Keratinocyte (primary cell): ENCODE results near the gene ZNF423.

Experiments used
- EZH2 ChIP-seq: IDR thresholded peaks from one replicate; pipeline ENCODE4 v1.6.1; 2012; ENCODE audit warnings: inconsistent platforms, mild to moderate bottlenecking, low read length, moderate library complexity
- TF ChIP-seq, protein P1 (sequence below), 3 experiments: IDR thresholded peaks in 1 of 3; conservative IDR thresholded peaks in 1 of 3; optimal IDR thresholded peaks in 1 of 3; 2 replicates in 2 of 3; 3 replicates in 1 of 3; pipeline versions ENCODE3 to v1.5.1; 2011; ENCODE audit warnings: low read length in 3 of 3, mild to moderate bottlenecking in 3 of 3, moderate library complexity in 2 of 3, control low read depth in 1 of 3, inconsistent platforms in 1 of 3; ENCODE audit not compliant: insufficient read depth in 2 of 3; ENCODE audit errors: extremely low read depth in 1 of 3

DNA sequence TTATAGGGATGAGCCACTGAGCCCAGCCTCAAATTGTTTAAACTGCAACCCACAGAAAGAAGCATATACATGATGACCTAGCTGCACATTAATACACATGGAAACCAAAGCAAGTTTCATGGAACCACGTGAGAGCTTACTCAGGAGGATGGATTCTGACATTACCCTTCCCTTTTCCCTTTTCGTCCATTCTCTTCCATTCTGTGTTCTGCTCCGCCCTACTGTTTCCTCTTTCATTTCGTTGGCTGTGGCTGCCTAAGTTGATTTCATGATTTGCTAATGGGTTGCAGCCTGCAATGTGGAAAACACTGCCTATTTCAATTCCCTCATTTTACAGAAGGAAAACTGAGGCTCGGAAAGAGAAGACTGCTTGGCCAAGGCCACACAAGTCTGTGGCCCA lies 305.8 kb downstream of the ZNF423 start:
- TF ChIP-seq, protein P1, sequence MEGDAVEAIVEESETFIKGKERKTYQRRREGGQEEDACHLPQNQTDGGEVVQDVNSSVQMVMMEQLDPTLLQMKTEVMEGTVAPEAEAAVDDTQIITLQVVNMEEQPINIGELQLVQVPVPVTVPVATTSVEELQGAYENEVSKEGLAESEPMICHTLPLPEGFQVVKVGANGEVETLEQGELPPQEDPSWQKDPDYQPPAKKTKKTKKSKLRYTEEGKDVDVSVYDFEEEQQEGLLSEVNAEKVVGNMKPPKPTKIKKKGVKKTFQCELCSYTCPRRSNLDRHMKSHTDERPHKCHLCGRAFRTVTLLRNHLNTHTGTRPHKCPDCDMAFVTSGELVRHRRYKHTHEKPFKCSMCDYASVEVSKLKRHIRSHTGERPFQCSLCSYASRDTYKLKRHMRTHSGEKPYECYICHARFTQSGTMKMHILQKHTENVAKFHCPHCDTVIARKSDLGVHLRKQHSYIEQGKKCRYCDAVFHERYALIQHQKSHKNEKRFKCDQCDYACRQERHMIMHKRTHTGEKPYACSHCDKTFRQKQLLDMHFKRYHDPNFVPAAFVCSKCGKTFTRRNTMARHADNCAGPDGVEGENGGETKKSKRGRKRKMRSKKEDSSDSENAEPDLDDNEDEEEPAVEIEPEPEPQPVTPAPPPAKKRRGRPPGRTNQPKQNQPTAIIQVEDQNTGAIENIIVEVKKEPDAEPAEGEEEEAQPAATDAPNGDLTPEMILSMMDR (optimal IDR thresholded peaks at IDR 0.05 in 1 of 3, IDR thresholded peaks at IDR 0.05 in 1 of 3, conservative IDR thresholded peaks at IDR 0.05 in 1 of 3; ENCODE audit: extremely low read depth in 1 of 3, insufficient read depth in 2 of 3, low read length in 3 of 3): no peak
- no peak for TF ChIP-seq EZH2
